Measurements from ENCODE around the gene TAF9.
A peak's percentile ranks its signal among the peaks of the same experiment; 100 is the strongest.
"Not testable (repeated sequence)": the region's sequence is repeated elsewhere in the genome, so short reads cannot be mapped to it uniquely, and the experiment has no call there.

Gene TAF9

GRCh38 chr5:69334793-69335268 is 34.5 kb downstream of the TAF9 start:
- peak; percentile 78 for DNase-seq

GRCh38 chr5:69333668-69334315 is 35.5 kb downstream of the TAF9 start:
- DNase-seq = not testable (repeated sequence)

GRCh38 chr5:69331528-69332445 is 37.5 kb downstream of the TAF9 start:
- no peak for DNase-seq

- DNase-seq = no peak
Observed at GRCh38 chr5:69329905-69330489, 39.3 kb downstream of the TAF9 start.

GRCh38 chr5:69326365-69326764 is 43.0 kb downstream of the TAF9 start:
- DNase-seq = no peak

GRCh38 chr5:69317391-69317790 is 51.9 kb downstream of the TAF9 start:
- DNase-seq = no peak

- DNase-seq = peak; percentile 2
Observed at GRCh38 chr5:69315972-69316371, 53.3 kb downstream of the TAF9 start.
